ENCODE results near the gene RELT.

RELT gene

GRCh38 chr11:73398132-73398526, 21.9 kb downstream of the RELT start:
- no peak for TF ChIP-seq CTCF (IDR thresholded peaks at IDR 0.05; ENCODE audit: extremely low read depth, missing control alignments)
- no peak for DNase-seq (ENCODE audit: low spot score)

GRCh38 chr11:73398721-73399120, 22.5 kb downstream of the RELT start:
- no peak for DNase-seq (ENCODE audit: low spot score)
- no peak for TF ChIP-seq CTCF (IDR thresholded peaks at IDR 0.05; ENCODE audit: extremely low read depth, missing control alignments)

- no peak for DNase-seq (ENCODE audit: low spot score)
- TF ChIP-seq CTCF (IDR thresholded peaks at IDR 0.05; ENCODE audit: extremely low read depth, missing control alignments): no peak
Measured at GRCh38 chr11:73399159-73399590, 23.0 kb downstream of the RELT start.

- no peak for TF ChIP-seq CTCF (IDR thresholded peaks at IDR 0.05; ENCODE audit: extremely low read depth, missing control alignments)
- DNase-seq (ENCODE audit: low spot score): no peak
Measured at GRCh38 chr11:73399636-73400035, 23.4 kb downstream of the RELT start.

- no peak for TF ChIP-seq CTCF (IDR thresholded peaks at IDR 0.05; ENCODE audit: extremely low read depth, missing control alignments)
- DNase-seq (ENCODE audit: low spot score): no peak
Measured at GRCh38 chr11:73400293-73400692, 24.1 kb downstream of the RELT start.

- TF ChIP-seq CTCF (IDR thresholded peaks at IDR 0.05; ENCODE audit: extremely low read depth, missing control alignments): no peak
- DNase-seq (ENCODE audit: low spot score): no peak
Measured at GRCh38 chr11:73401217-73401923, 25.2 kb downstream of the RELT start.

GRCh38 chr11:73401924-73402833, 26.0 kb downstream of the RELT start:
- no peak for DNase-seq (ENCODE audit: low spot score)
- no peak for TF ChIP-seq CTCF (IDR thresholded peaks at IDR 0.05; ENCODE audit: extremely low read depth, missing control alignments)
